Mesenchymal stem cell (in vitro differentiated cells and primary cell): Measurements from ENCODE around the gene LACRT.

Experiments
- DNase-seq: peaks from one replicate; pipeline ENCODE4 v3.0.0-alpha.2; 2013
- H2AFZ ChIP-seq: one replicate; pipeline ENCODE4 v1.6.1; 2013; ENCODE audit warnings: low read depth, mild to moderate bottlenecking, control low read depth, inconsistent platforms, low read length, moderate library complexity
- H2AK5ac ChIP-seq: 2 replicates; pipeline ENCODE4 v1.6.1; 2013; ENCODE audit warnings: low read length, moderate library complexity, mild to moderate bottlenecking, inconsistent platforms; ENCODE audit not compliant: severe bottlenecking
- H2BK120ac ChIP-seq: one replicate; pipeline ENCODE4 v1.6.1; 2013; ENCODE audit warnings: low read depth, mild to moderate bottlenecking, inconsistent platforms, low read length, moderate library complexity
- H2BK12ac ChIP-seq, 2 experiments: one replicate each; pipeline ENCODE4 v1.6.1; 2013; ENCODE audit warnings: inconsistent platforms in 2 of 2, low read length in 2 of 2, mild to moderate bottlenecking in 2 of 2, moderate library complexity in 2 of 2, control low read depth in 1 of 2
- H2BK15ac ChIP-seq: one replicate; pipeline ENCODE4 v1.6.1; 2013; ENCODE audit warnings: mild to moderate bottlenecking, low read depth, inconsistent platforms; ENCODE audit not compliant: poor library complexity, severe bottlenecking
- H2BK5ac ChIP-seq: 2 replicates; pipeline ENCODE4 v1.6.1; 2013; ENCODE audit warnings: low read depth, mild to moderate bottlenecking, low read length, control low read depth, inconsistent platforms; ENCODE audit not compliant: poor library complexity, severe bottlenecking
- H3K14ac ChIP-seq, 2 experiments: one replicate each; pipeline ENCODE4 v1.6.1; 2013; ENCODE audit warnings: inconsistent platforms in 2 of 2, low read length in 2 of 2, control low read depth in 1 of 2, mild to moderate bottlenecking in 1 of 2, moderate library complexity in 1 of 2
- H3K18ac ChIP-seq, 2 experiments: one replicate each; pipeline ENCODE4 v1.6.1; 2013; ENCODE audit warnings: inconsistent platforms in 2 of 2, low read length in 2 of 2, control low read depth in 1 of 2, low read depth in 1 of 2, mild to moderate bottlenecking in 1 of 2
- H3K23ac ChIP-seq, 2 experiments: one replicate each; pipeline ENCODE4 v1.6.1; 2013; ENCODE audit warnings: inconsistent platforms in 2 of 2, low read length in 2 of 2, mild to moderate bottlenecking in 2 of 2, moderate library complexity in 2 of 2, control low read depth in 1 of 2
- H3K27ac ChIP-seq: 2 replicates; pipeline ENCODE4 v1.5.1; 2013; ENCODE audit warnings: mild to moderate bottlenecking, moderate library complexity, low read length, control low read depth, inconsistent platforms; ENCODE audit not compliant: poor library complexity, severe bottlenecking
- H3K27me3 ChIP-seq, 2 experiments: 2 replicates each; pipeline versions ENCODE4 v1.6.1 to v1.7.0; 2013; ENCODE audit warnings: low read length in 2 of 2, mild to moderate bottlenecking in 2 of 2, moderate library complexity in 2 of 2, control low read depth in 1 of 2, inconsistent platforms in 1 of 2; ENCODE audit not compliant: control insufficient read depth in 1 of 2, insufficient read depth in 1 of 2
- H3K36me3 ChIP-seq, 2 experiments: 2 replicates each; pipeline versions ENCODE4 v1.6.1 to v1.7.0; 2013; ENCODE audit warnings: low read length in 2 of 2, control low read depth in 1 of 2, inconsistent platforms in 1 of 2, low read depth in 1 of 2, mild to moderate bottlenecking in 1 of 2; ENCODE audit not compliant: insufficient read depth in 2 of 2, control insufficient read depth in 1 of 2
- H3K4ac ChIP-seq, 2 experiments: one replicate each; pipeline ENCODE4 v1.6.1; 2013; ENCODE audit warnings: inconsistent platforms in 2 of 2, low read length in 2 of 2, mild to moderate bottlenecking in 2 of 2, moderate library complexity in 2 of 2, control low read depth in 1 of 2, low read depth in 1 of 2
- H3K4me1 ChIP-seq: 2 replicates; pipeline ENCODE4 v1.6.1; 2013; ENCODE audit warnings: low read depth, low read length, control low read depth; ENCODE audit not compliant: control insufficient read depth, insufficient read depth
- H3K4me2 ChIP-seq: 2 replicates; pipeline ENCODE4 v1.6.1; 2013; ENCODE audit warnings: low read length, mild to moderate bottlenecking, inconsistent platforms; ENCODE audit not compliant: poor library complexity, severe bottlenecking
- H3K4me3 ChIP-seq, 2 experiments: 2 replicates each; pipeline versions ENCODE4 v1.5.1 to v1.7.0; 2013; ENCODE audit warnings: low read length in 2 of 2, mild to moderate bottlenecking in 2 of 2, control low read depth in 1 of 2, low read depth in 1 of 2; ENCODE audit not compliant: insufficient read depth in 1 of 2
- H3K79me1 ChIP-seq: replicated peaks from 2 replicates; pipeline ENCODE4 v1.6.1; 2013; ENCODE audit warnings: mild to moderate bottlenecking, control low read depth, low read length, inconsistent platforms; ENCODE audit not compliant: poor library complexity, severe bottlenecking
- H3K9ac ChIP-seq: 2 replicates; pipeline ENCODE4 v1.7.0; 2013; ENCODE audit warnings: mild to moderate bottlenecking, low read length, moderate library complexity
- H3K9me3 ChIP-seq: 2 replicates; pipeline ENCODE4 v1.7.0; 2013; ENCODE audit warnings: mild to moderate bottlenecking, low read length; ENCODE audit not compliant: control insufficient read depth
- H4K8ac ChIP-seq: one replicate; pipeline ENCODE4 v1.6.1; 2013; ENCODE audit warnings: inconsistent platforms, mild to moderate bottlenecking, low read length, moderate library complexity
- H4K91ac ChIP-seq: one replicate; pipeline ENCODE4 v1.6.1; 2013; ENCODE audit warnings: mild to moderate bottlenecking, low read length, inconsistent platforms
- WGBS: methylation state at CpG from one replicate; pipeline ENCODE4 v1.1.7; 2013; ENCODE audit warnings: mixed read lengths; 5-methylcytosine and 5-hydroxymethylcytosine counted together

LACRT gene

GRCh38 chr12:54588110-54588889 is 46.4 kb downstream of the LACRT start, which contains the start of gene PPP1R1A:
PPP1R1A (minus strand) TSS chr12:54588659; CDS start chr12:54588488, 171 bp downstream.
- Histone ChIP-seq H3K4me2 (peak within 1 kb of the TSS; percentile 81), H4K91ac (no peak within 1 kb of the TSS), H2BK5ac (no peak within 1 kb of the TSS), H3K4me1 (peaks cover 33% of the 10 kb centered on the region), H2AFZ (no peak within 1 kb of the TSS), H3K27me3 (peaks cover 56 to 62% of the 10 kb centered on the region in 2 experiments), H3K9ac (peak within 1 kb of the TSS; percentile 49), H3K18ac (no peak within 1 kb of the TSS), H2BK15ac (no peak within 1 kb of the TSS), H2BK12ac (no peak within 1 kb of the TSS), H3K23ac (no peak within 1 kb of the TSS), H2BK120ac (no peak within 1 kb of the TSS), H3K36me3 (no peaks in the 10 kb centered on the region), H3K4me3 (peak within 1 kb of the TSS; percentile 65), H3K4ac (no peak within 1 kb of the TSS), H3K9me3 (no peaks in the 10 kb centered on the region), H3K14ac (no peak within 1 kb of the TSS), H3K79me1 (no peaks in the 10 kb centered on the region), H3K27ac (no peak within 1 kb of the TSS), H4K8ac (no peak within 1 kb of the TSS), H2AK5ac (no peak within 1 kb of the TSS)
- 2% methylated on average over 44 of the region's 77 CpGs for WGBS
- DNase-seq, result no peak

GRCh38 chr12:54587315-54587873 is 47.3 kb downstream of the LACRT start:
- Histone ChIP-seq H3K79me1 (no peaks in the 10 kb centered on the region), H3K9ac (no peak overlapping the region), H3K18ac (no peak overlapping the region), H2BK5ac (no peak overlapping the region), H2BK120ac (no peak overlapping the region), H3K27me3 (peaks cover 61 to 66% of the 10 kb centered on the region in 2 experiments), H2BK12ac (no peak overlapping the region), H3K27ac (no peak overlapping the region), H3K4me2 (peak overlapping the region; percentile 81), H2AFZ (no peak overlapping the region), H3K14ac (no peak overlapping the region), H3K36me3 (peaks cover 0 to 3% of the 10 kb centered on the region in 2 experiments), H4K8ac (no peak overlapping the region), H3K4me1 (peaks cover 29% of the 10 kb centered on the region), H3K9me3 (no peaks in the 10 kb centered on the region), H3K4ac (no peak overlapping the region), H3K23ac (no peak overlapping the region), H4K91ac (no peak overlapping the region), H2BK15ac (no peak overlapping the region), H2AK5ac (no peak overlapping the region), H3K4me3 (no peak overlapping the region)
- WGBS, result 50% methylated on average over 3 of the region's 5 CpGs
- no peak for DNase-seq

- no peak overlapping the region for H2AK5ac ChIP-seq
- H3K4me3 ChIP-seq, result no peak overlapping the region
- H4K8ac ChIP-seq, result no peak overlapping the region
- peaks cover 23% of the 10 kb centered on the region for H3K4me1 ChIP-seq
- no peaks in the 10 kb centered on the region for H3K79me1 ChIP-seq
- no peak overlapping the region for H2BK120ac ChIP-seq
- H3K27me3 ChIP-seq, result peaks cover 61 to 66% of the 10 kb centered on the region in 2 experiments
- H4K91ac ChIP-seq, result no peak overlapping the region
- no peak overlapping the region for H3K4me2 ChIP-seq
- peaks cover 0 to 3% of the 10 kb centered on the region in 2 experiments for H3K36me3 ChIP-seq
- H3K4ac ChIP-seq, result no peak overlapping the region
- H2BK15ac ChIP-seq, result no peak overlapping the region
- H3K18ac ChIP-seq, result no peak overlapping the region
- WGBS, result 76% methylated on average over 2 of the region's 2 CpGs
- H2BK12ac ChIP-seq, result no peak overlapping the region
- H3K23ac ChIP-seq, result no peak overlapping the region
- H2BK5ac ChIP-seq, result no peak overlapping the region
- no peak for DNase-seq
- H3K14ac ChIP-seq, result no peak overlapping the region
- no peaks in the 10 kb centered on the region for H3K9me3 ChIP-seq
- no peak overlapping the region for H3K27ac ChIP-seq
- no peak overlapping the region for H2AFZ ChIP-seq
- no peak overlapping the region for H3K9ac ChIP-seq
Measured at GRCh38 chr12:54586620-54587019, 48.1 kb downstream of the LACRT start.

- H3K9ac ChIP-seq, result no peak overlapping the region
- H3K4ac ChIP-seq, result no peak overlapping the region
- H3K27me3 ChIP-seq, result peaks cover 60 to 61% of the 10 kb centered on the region in 2 experiments
- H3K23ac ChIP-seq, result no peak overlapping the region
- no peak overlapping the region for H2BK120ac ChIP-seq
- H2AK5ac ChIP-seq, result no peak overlapping the region
- no peak overlapping the region for H3K27ac ChIP-seq
- no peaks in the 10 kb centered on the region for H3K79me1 ChIP-seq
- no peak overlapping the region for H2BK5ac ChIP-seq
- no peak for DNase-seq
- 77% methylated on average over 2 of the region's 2 CpGs for WGBS
- H3K9me3 ChIP-seq, result no peaks in the 10 kb centered on the region
- no peak overlapping the region for H4K91ac ChIP-seq
- H3K4me3 ChIP-seq, result no peak overlapping the region
- no peak overlapping the region for H2BK12ac ChIP-seq
- H2BK15ac ChIP-seq, result no peak overlapping the region
- H3K4me2 ChIP-seq, result no peak overlapping the region
- H3K36me3 ChIP-seq, result peaks cover 0 to 3% of the 10 kb centered on the region in 2 experiments
- H3K4me1 ChIP-seq, result peaks cover 13% of the 10 kb centered on the region
- no peak overlapping the region for H2AFZ ChIP-seq
- no peak overlapping the region for H4K8ac ChIP-seq
- no peak overlapping the region for H3K14ac ChIP-seq
- no peak overlapping the region for H3K18ac ChIP-seq
Measured at GRCh38 chr12:54585243-54585642, 49.5 kb downstream of the LACRT start.
